ENCODE results near the gene APLF.

APLF gene

GRCh38 chr2:68556381-68556780 lies 89.0 kb downstream of the APLF start:
- TF ChIP-seq CTCF (conservative IDR thresholded peaks at IDR 0.05; ENCODE audit: low read depth, low read length) = no peak
- no peak for DNase-seq (ENCODE audit: low read depth)
- H3K4me3 ChIP-seq (ENCODE audit: low read depth, low read length) = no peak overlapping the region

- TF ChIP-seq CTCF (conservative IDR thresholded peaks at IDR 0.05; ENCODE audit: low read depth, low read length) = no peak
- no peak for DNase-seq (ENCODE audit: low read depth)
Measured at GRCh38 chr2:68558576-68558975, 91.2 kb downstream of the APLF start.

GRCh38 chr2:68559692-68560091 lies 92.3 kb downstream of the APLF start:
- no peak for TF ChIP-seq CTCF (conservative IDR thresholded peaks at IDR 0.05; ENCODE audit: low read depth, low read length)
- no peak overlapping the region for H3K4me3 ChIP-seq (ENCODE audit: low read depth, low read length)
- no peak for DNase-seq (ENCODE audit: low read depth)

More at GRCh38 chr2:68558576-68558975, 91.2 kb downstream of the APLF start:
- H3K4me3 ChIP-seq (ENCODE audit: low read depth, low read length) = no peak overlapping the region

GRCh38 chr2:68560545-68560944 lies 93.2 kb downstream of the APLF start:
- no peak for TF ChIP-seq CTCF (conservative IDR thresholded peaks at IDR 0.05; ENCODE audit: low read depth, low read length)
- no peak for DNase-seq (ENCODE audit: low read depth)
- no peak overlapping the region for H3K4me3 ChIP-seq (ENCODE audit: low read depth, low read length)

GRCh38 chr2:68561372-68561771 lies 94.0 kb downstream of the APLF start:
- no peak for DNase-seq (ENCODE audit: low read depth)
- H3K4me3 ChIP-seq (ENCODE audit: low read depth, low read length) = no peak overlapping the region
- no peak for TF ChIP-seq CTCF (conservative IDR thresholded peaks at IDR 0.05; ENCODE audit: low read depth, low read length)

GRCh38 chr2:68562934-68563333 lies 95.5 kb downstream of the APLF start:
- H3K4me3 ChIP-seq (ENCODE audit: low read depth, low read length) = no peak overlapping the region
- no peak for TF ChIP-seq CTCF (conservative IDR thresholded peaks at IDR 0.05; ENCODE audit: low read depth, low read length)
- DNase-seq (ENCODE audit: low read depth) = no peak

- DNase-seq (ENCODE audit: low read depth) = no peak
- no peak for TF ChIP-seq CTCF (conservative IDR thresholded peaks at IDR 0.05; ENCODE audit: low read depth, low read length)
- H3K4me3 ChIP-seq (ENCODE audit: low read depth, low read length) = no peak overlapping the region
Measured at GRCh38 chr2:68564426-68564825, 97.0 kb downstream of the APLF start.
